ENCODE results near the gene PTHLH.

- TF ChIP-seq POLR2A (IDR thresholded peaks at IDR 0.05) (no peak), POLR2AphosphoS5 (IDR thresholded peaks at IDR 0.05) (no peak)
- TF ChIP-seq, protein P1, sequence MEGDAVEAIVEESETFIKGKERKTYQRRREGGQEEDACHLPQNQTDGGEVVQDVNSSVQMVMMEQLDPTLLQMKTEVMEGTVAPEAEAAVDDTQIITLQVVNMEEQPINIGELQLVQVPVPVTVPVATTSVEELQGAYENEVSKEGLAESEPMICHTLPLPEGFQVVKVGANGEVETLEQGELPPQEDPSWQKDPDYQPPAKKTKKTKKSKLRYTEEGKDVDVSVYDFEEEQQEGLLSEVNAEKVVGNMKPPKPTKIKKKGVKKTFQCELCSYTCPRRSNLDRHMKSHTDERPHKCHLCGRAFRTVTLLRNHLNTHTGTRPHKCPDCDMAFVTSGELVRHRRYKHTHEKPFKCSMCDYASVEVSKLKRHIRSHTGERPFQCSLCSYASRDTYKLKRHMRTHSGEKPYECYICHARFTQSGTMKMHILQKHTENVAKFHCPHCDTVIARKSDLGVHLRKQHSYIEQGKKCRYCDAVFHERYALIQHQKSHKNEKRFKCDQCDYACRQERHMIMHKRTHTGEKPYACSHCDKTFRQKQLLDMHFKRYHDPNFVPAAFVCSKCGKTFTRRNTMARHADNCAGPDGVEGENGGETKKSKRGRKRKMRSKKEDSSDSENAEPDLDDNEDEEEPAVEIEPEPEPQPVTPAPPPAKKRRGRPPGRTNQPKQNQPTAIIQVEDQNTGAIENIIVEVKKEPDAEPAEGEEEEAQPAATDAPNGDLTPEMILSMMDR (IDR thresholded peaks at IDR 0.05), result no peak
These were observed 45.2 kb downstream of the PTHLH start for GRCh38 chr12:27927347-27927746.
